ENCODE measurements around the gene RHOT1. TPM values are rescaled to one million over a fixed set of nuclear protein-coding genes. Genes with fewer than 3 reads are reported as not detected.

RHOT1 gene
- total and polyA plus RNA-seq, 7 donors, result 22.9 to 41.0 (median 32.0) TPM

GRCh38 chr17:32267690-32268205 lies 125.4 kb downstream of the RHOT1 start:
- Histone ChIP-seq H3K36me3 (ENCODE audit: insufficient read depth in 1 of 2, low read depth in 1 of 2) (no peaks in the 10 kb centered on the region), H3K27me3 (ENCODE audit: insufficient read depth in 3 of 3, low read length in 2 of 3) (peaks cover 0 to 83% (median 20%) of the 10 kb centered on the region in 3 donors), H3K4me3 (no peak overlapping the region), H3K9me3 (no peaks in the 10 kb centered on the region), H3K4me1 (peaks cover 8% of the 10 kb centered on the region), H3K27ac (no peak overlapping the region)
- DNase-seq (no peak), ATAC-seq (peak in 1 of 4 donors; percentile 37)
- WGBS, 3 donors, result 22 to 44% (median 30%) methylated on average over 10 of the region's 10 CpGs
- TF ChIP-seq CTCF (IDR thresholded peaks at IDR 0.05), result no peak
- intact Hi-C loops (cut with DNase I), result no loop called here

- ATAC-seq (no peak), DNase-seq (no peak)
- Histone ChIP-seq H3K36me3 (ENCODE audit: insufficient read depth in 1 of 2, low read depth in 1 of 2) (no peaks in the 10 kb centered on the region), H3K9me3 (no peaks in the 10 kb centered on the region), H3K27me3 (ENCODE audit: insufficient read depth in 3 of 3, low read length in 2 of 3) (peaks cover 0 to 78% (median 20%) of the 10 kb centered on the region in 3 donors), H3K4me3 (no peak overlapping the region), H3K27ac (no peak overlapping the region), H3K4me1 (peaks cover 8% of the 10 kb centered on the region)
- 68 to 77% (median 74%) methylated on average over 7 of the region's 7 CpGs for WGBS, 3 donors
- intact Hi-C loops (cut with DNase I), result no loop called here
- no peak for TF ChIP-seq CTCF (IDR thresholded peaks at IDR 0.05)
Observed at GRCh38 chr17:32268734-32269288, 126.5 kb downstream of the RHOT1 start.

- H3K9me3 ChIP-seq, result no peaks in the 10 kb centered on the region
- peak in 1 of 4 donors; percentile 38 for ATAC-seq
- intact Hi-C loops (cut with DNase I), result no loop called here
- DNase-seq, result no peak
- H3K4me3 ChIP-seq, result no peak overlapping the region
- no peaks in the 10 kb centered on the region for H3K36me3 ChIP-seq (ENCODE audit: insufficient read depth in 1 of 2, low read depth in 1 of 2)
- TF ChIP-seq CTCF (IDR thresholded peaks at IDR 0.05), result no peak
- whole genome bisulfite sequencing, 3 donors, result 31 to 36% (median 33%) methylated on average over 11 of the region's 11 CpGs
- H3K27me3 ChIP-seq (ENCODE audit: insufficient read depth in 3 of 3, low read length in 2 of 3), result peaks cover 0 to 75% (median 23%) of the 10 kb centered on the region in 3 donors
- no peak overlapping the region for H3K27ac ChIP-seq
- H3K4me1 ChIP-seq, result peaks cover 8% of the 10 kb centered on the region
Observed at GRCh38 chr17:32269377-32269776, 127.1 kb downstream of the RHOT1 start.

GRCh38 chr17:32271844-32272243 lies 129.5 kb downstream of the RHOT1 start:
- TF ChIP-seq CTCF (IDR thresholded peaks at IDR 0.05), result no peak
- no peak for ATAC-seq
- no peaks in the 10 kb centered on the region for H3K36me3 ChIP-seq (ENCODE audit: insufficient read depth in 1 of 2, low read depth in 1 of 2)
- WGBS, 3 donors, result 94 to 95% (median 95%) methylated on average over 8 of the region's 8 CpGs
- intact Hi-C loops (cut with DNase I), result no loop called here
- no peaks in the 10 kb centered on the region for H3K9me3 ChIP-seq
- H3K4me3 ChIP-seq, result no peak overlapping the region
- no peak for DNase-seq
- H3K4me1 ChIP-seq, result peaks cover 5% of the 10 kb centered on the region
- no peak overlapping the region for H3K27ac ChIP-seq
- peaks cover 0 to 56% (median 16%) of the 10 kb centered on the region in 3 donors for H3K27me3 ChIP-seq (ENCODE audit: insufficient read depth in 3 of 3, low read length in 2 of 3)

GRCh38 chr17:32274101-32274500 lies 131.8 kb downstream of the RHOT1 start:
- WGBS, 3 donors, result 72 to 80% (median 73%) methylated on average over 5 of the region's 5 CpGs
- Histone ChIP-seq H3K9me3 (no peaks in the 10 kb centered on the region), H3K36me3 (ENCODE audit: insufficient read depth in 1 of 2, low read depth in 1 of 2) (no peaks in the 10 kb centered on the region), H3K27me3 (ENCODE audit: insufficient read depth in 3 of 3, low read length in 2 of 3) (peaks cover 0 to 38% (median 7%) of the 10 kb centered on the region in 3 donors), H3K4me3 (no peak overlapping the region), H3K27ac (no peak overlapping the region), H3K4me1 (no peaks in the 10 kb centered on the region)
- intact Hi-C loops (cut with DNase I), result no loop called here
- TF ChIP-seq CTCF (IDR thresholded peaks at IDR 0.05), result no peak
- DNase-seq, result no peak
- ATAC-seq, result no peak

Data from psoas muscle (tissue), 8 donors.